HS-27A (cell line): ENCODE measurements around the gene SBK1.
"Not testable (repeated sequence)": the region's sequence is repeated elsewhere in the genome, so short reads cannot be mapped to it uniquely, and the experiment has no call there.

Experiments used
- DNase-seq: peaks from one replicate; pipeline ENCODE4 v3.0.0-alpha.2; 2012; ENCODE audit warnings: low read depth, missing footprints

Gene SBK1

DNA sequence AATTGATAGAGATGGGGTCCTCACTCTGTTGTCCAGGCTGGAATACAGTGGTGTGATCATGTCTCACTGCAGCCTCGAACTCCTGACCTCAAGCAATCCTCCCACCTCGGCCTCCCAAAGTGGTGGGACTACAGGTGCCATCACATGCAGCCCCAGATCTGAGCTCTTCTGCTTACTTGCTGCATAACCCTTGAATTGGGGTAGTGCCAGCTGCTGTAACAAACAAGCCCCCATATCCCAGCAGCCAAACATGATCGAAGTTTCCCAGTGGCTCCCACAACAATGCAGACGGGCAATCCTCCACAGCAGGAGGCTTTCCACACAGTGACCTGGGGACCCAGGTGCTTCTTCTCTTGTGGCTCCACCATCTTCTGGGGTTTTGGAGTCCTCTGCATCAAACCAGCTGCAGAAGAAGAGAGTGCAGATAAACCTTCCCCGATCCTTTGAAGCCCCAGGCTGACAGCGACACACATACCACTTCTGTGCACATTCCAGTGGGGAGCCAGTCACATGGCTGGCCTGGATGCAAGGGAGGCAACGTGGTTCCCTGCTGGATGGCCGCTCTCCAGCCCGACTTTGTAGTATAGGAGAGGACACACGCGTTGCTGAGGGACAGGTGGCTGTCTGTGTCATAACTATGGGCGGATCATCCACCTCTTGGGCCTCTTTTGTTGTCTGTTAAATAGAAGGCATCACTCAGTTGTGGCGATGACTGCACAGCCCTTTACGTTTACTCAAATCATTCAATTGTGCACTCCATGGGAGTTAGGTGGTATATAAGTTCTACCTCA, 16.7 kb downstream of the SBK1 start:
- DNase-seq, result no peak

DNA sequence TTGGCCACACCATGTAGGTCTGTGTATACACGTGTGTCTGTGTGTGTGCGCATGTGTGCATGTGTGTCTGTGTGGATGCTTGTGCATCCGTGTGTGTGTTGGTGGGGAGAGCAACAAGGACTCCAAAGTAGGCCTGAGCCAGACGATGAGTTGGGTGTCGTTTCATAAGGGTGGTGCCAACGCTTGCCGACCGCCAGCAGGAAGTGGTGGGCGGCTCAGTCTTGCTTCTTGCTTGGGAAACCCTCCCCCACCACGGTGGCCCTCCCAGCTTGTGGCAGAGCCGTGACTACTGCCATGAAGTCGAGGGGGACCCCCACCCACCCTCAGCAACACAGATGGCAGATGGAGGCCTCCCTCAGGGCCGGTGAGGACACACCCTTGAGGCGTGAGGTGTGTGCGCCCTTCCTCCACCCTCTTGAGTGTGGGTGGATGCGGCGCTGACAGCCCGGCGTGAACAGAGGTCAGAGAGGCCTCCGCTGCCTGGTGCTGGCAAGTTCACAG, 17.5 kb downstream of the SBK1 start:
- DNase-seq, result no peak

DNA sequence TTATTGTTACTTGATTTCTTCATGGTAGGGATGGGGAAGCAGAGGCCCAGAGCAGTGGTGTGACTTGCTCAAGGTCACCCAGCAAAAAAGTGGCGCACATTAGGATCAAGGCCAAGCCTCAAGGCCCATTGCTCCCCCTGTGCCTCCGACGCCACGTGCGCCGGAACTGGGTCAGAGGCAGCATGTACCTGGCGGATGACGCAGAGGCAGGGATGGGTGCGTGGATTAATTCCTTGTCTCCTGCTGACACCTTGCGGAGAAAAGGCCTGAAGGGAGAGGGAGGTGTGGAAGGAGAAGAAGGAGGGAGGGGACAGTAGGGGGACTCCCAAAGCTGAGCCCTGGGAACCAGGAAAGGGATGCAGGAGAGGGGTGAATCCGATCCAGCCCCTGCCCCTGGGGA, 18.5 kb downstream of the SBK1 start:
- no peak for DNase-seq

- DNase-seq, result no peak
Measured at GRCh38 chr16:28311413-28311812, 19.1 kb downstream of the SBK1 start.

- no peak for DNase-seq
Measured at GRCh38 chr16:28311913-28312312, 19.6 kb downstream of the SBK1 start.

GRCh38 chr16:28312327-28312726, 20.0 kb downstream of the SBK1 start:
- no peak for DNase-seq

GRCh38 chr16:28313587-28313986, 21.3 kb downstream of the SBK1 start:
- DNase-seq, result no peak

GRCh38 chr16:28316054-28316453, 23.7 kb downstream of the SBK1 start:
- DNase-seq, result no peak

GRCh38 chr16:28317040-28317880, 24.9 kb downstream of the SBK1 start:
- DNase-seq, result no peak

DNA sequence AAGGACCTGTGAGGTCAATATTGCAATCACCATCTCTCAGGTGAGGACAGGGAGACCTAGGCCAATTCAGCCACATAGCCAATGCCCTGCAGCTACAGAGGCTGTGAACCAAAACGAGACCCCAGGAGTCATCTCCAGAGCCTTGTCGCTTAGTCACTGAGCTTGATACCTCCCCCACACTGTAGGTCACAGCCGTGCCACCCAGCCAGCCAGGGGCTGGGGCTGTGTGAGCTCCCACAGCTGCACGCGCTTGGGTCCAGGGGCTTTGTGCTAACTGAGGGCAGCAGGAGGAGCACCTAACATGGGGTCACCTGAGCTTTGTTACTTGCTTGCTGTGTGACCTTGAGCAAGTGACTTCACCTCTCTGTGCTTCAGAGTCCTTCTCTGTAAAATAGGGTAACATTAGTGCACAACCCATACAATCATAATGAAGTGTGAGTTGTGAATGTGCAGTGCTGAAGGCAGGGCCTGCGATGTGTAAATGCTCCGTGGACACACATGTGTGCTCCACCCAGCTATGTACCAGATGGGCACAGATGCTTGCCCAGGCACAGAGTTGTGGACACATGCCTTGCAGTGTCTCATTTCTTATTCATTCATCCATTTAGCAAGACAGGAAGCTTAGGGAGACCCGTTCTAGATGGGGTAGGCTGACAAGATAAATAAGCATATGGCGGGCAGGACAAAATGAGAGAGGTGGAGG, 25.9 kb downstream of the SBK1 start:
- DNase-seq, result no peak

DNA sequence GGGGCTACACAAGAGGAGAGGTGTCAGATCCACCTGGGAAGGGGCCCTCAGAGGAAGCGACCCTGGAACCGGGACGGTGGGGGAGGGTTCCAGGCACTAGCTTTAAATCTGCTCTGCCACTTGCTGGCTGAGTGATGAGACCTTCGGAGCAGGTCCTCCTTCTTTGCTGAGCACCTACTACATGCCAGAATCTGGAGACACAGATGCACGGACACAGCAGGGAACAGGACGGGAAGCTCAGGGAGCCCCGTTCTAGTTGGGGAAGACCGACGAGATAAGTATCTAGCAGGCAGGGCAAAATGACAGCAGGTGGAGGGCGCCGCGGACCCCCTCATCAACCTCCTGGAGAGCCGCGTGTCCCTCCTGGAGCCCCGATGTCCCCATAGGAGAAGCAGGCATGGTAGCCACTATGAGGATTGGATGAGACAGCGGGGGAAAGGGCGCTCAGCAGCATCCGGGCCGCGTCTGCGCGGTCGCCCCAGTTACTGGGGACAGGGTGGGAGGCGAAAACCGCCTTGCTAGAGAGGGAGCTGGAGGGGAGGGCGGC, 27.2 kb downstream of the SBK1 start:
- DNase-seq, result no peak

DNA sequence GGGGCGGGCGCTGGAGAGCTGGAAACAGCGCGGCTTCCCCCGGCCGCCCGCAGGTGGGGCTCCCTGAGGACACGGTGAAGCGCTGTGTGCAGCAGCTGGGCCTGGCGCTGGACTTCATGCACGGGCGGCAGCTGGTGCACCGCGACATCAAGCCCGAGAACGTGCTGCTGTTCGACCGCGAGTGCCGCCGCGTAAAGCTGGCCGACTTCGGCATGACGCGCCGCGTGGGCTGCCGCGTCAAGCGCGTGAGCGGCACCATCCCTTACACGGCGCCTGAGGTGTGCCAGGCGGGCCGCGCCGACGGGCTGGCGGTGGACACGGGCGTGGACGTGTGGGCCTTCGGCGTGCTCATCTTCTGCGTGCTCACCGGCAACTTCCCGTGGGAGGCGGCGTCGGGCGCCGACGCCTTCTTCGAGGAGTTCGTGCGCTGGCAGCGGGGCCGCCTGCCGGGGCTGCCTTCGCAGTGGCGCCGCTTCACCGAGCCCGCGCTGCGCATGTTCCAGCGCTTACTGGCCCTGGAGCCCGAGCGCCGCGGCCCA, 27.8 kb downstream of the SBK1 start:
- no peak for DNase-seq

- DNase-seq, result no peak
Measured at GRCh38 chr16:28320741-28321140, 28.4 kb downstream of the SBK1 start.

GRCh38 chr16:28321700-28322411, 29.5 kb downstream of the SBK1 start:
- no peak for DNase-seq

- DNase-seq, result no peak
Measured at GRCh38 chr16:28324235-28324886, 32.0 kb downstream of the SBK1 start.

DNA sequence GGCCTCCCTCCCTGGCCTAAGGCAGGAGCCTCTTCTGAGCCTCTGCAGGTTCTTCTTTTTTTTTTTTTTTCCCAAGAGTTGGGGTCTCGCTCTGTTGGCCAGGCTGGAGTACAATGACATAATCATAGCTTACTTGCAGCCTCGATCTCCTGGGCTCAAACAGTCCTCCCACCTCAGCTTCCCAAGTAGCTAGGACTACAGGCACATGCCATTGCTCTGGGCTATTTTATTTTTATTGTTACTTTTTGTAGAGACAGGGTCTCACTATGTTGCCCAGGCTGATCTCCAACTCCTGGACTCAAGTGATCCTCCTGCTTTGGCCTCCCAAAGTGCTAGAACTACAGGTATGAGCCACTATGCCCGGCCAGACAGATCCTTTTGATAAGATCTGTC, 32.6 kb downstream of the SBK1 start:
- DNase-seq, result no peak

GRCh38 chr16:28326881-28327610, 34.7 kb downstream of the SBK1 start:
- DNase-seq, result no peak

GRCh38 chr16:28330232-28330631, 37.9 kb downstream of the SBK1 start:
- not testable (repeated sequence) for DNase-seq

- DNase-seq, result not testable (repeated sequence)
Measured at GRCh38 chr16:28330981-28331380, 38.7 kb downstream of the SBK1 start.

- not testable (repeated sequence) for DNase-seq
Measured at GRCh38 chr16:28332632-28333031, 40.3 kb downstream of the SBK1 start.
